ENCODE data around the gene EIF3D. TPM values are rescaled to one million over a fixed set of nuclear protein-coding genes. Genes with fewer than 3 reads are reported as not detected.

Gene EIF3D
- total and polyA plus RNA-seq, 2 donors from 2014 or later = 129 to 140 TPM

GRCh38 chr22:36546932-36547331 lies 18.0 kb upstream of the EIF3D start:
- TF ChIP-seq, protein P1, sequence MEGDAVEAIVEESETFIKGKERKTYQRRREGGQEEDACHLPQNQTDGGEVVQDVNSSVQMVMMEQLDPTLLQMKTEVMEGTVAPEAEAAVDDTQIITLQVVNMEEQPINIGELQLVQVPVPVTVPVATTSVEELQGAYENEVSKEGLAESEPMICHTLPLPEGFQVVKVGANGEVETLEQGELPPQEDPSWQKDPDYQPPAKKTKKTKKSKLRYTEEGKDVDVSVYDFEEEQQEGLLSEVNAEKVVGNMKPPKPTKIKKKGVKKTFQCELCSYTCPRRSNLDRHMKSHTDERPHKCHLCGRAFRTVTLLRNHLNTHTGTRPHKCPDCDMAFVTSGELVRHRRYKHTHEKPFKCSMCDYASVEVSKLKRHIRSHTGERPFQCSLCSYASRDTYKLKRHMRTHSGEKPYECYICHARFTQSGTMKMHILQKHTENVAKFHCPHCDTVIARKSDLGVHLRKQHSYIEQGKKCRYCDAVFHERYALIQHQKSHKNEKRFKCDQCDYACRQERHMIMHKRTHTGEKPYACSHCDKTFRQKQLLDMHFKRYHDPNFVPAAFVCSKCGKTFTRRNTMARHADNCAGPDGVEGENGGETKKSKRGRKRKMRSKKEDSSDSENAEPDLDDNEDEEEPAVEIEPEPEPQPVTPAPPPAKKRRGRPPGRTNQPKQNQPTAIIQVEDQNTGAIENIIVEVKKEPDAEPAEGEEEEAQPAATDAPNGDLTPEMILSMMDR (IDR thresholded peaks at IDR 0.05; ENCODE audit: borderline replicate concordance, extremely low read depth, insufficient read depth) = no peak
- FAIRE-seq (no peak), DNase-seq (no peak)
- H3K9me3 ChIP-seq (ENCODE audit: control insufficient read depth in 2 of 3, insufficient read depth in 1 of 3, low read length in 3 of 3) = no peaks in the 10 kb centered on the region
- no peaks in the 10 kb centered on the region for H3K36me3 ChIP-seq (ENCODE audit: control insufficient read depth in 2 of 3, insufficient read depth in 3 of 3, low read length in 3 of 3)
- H3K27ac ChIP-seq (ENCODE audit: low read depth in 2 of 2, low read length in 2 of 2) = no peak overlapping the region
- no peaks in the 10 kb centered on the region for H3K4me1 ChIP-seq (ENCODE audit: control insufficient read depth in 2 of 3, insufficient read depth in 2 of 3, low read depth in 1 of 3, low read length in 3 of 3)
- intact Hi-C loops (cut with DNase I) = no loop called here
- H3K9ac ChIP-seq (ENCODE audit: low read length in 3 of 3) = no peak overlapping the region
- no peak overlapping the region for H3K4me3 ChIP-seq (ENCODE audit: low read length in 3 of 3)
- peaks cover 4% of the 10 kb centered on the region for H3K27me3 ChIP-seq (ENCODE audit: control insufficient read depth, insufficient read depth, low read length)

DNA sequence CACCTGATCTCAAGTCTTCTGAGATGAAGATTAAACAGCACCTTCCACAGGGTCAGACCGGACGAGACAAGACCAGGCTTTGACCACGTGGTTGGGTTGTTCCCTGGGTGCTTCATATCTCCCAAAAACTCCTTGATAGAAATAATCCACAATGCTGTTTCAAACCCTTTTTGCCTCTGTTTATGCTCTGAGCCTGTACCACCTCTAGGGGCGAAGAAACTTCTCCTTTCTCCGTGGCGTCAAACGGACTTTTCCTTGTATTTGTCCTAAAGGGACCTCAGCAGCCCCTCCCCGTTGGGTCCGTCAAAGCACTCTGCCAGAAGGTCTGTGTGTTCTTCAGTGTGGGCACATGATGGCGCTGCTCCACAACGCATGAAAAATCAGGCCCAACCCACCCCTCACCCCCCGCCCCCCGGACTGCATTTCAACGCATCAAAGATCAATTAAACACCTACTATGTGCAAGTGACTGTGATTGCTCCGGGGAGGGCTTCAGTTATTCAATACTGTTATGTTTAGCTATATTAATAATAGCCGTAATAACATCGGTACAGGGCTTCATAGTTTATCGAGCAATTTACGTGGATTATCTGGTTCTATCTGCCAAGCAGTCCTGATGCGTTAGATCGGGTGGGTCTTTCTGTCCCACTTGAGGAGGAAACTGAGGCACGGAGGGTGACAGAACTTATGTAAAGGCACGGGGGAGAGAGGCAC lies 17.3 kb upstream of the EIF3D start:
- DNase-seq = peak in 3 of 5 donors; percentile 48 to 66 (median 53)
- FAIRE-seq = no peak
- intact Hi-C loops (cut with DNase I) = no loop called here

DNA sequence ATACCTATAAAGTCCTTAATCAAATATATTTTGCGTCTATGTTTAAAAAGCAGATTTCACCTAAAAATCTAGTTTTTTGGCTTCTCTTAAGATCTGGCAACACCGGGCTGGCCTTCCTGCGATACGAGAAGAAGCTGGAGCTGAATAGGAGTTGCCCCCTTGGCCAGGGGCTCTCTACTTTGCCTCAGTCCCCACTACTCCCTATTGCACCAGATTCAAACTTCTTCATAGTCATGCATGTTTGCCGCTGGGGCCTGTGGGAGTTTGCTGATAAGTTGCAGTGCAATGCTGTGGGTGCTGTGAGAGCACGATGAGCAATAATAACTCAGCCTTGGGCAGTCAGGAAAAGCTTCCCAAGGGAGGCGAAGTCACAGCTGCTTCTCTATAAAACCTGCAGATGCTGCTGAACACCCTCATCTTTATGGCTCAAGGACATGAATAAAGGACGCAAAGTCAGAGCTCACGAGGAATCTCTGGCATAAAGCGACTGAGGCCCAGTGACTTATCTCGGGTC lies 15.2 kb upstream of the EIF3D start:
- intact Hi-C loops (cut with DNase I) = no loop called here
- TF ChIP-seq, protein P1 (IDR thresholded peaks at IDR 0.05; ENCODE audit: borderline replicate concordance, extremely low read depth, insufficient read depth) = no peak

More for the DNA sequence above, 17.3 kb upstream of the EIF3D start:
- Histone ChIP-seq H3K27ac (ENCODE audit: low read depth in 2 of 2, low read length in 2 of 2) (no peak overlapping the region), H3K9me3 (ENCODE audit: control insufficient read depth in 2 of 3, insufficient read depth in 1 of 3, low read length in 3 of 3) (no peaks in the 10 kb centered on the region), H3K4me3 (ENCODE audit: low read length in 3 of 3) (no peak overlapping the region), H3K4me1 (ENCODE audit: control insufficient read depth in 2 of 3, insufficient read depth in 2 of 3, low read depth in 1 of 3, low read length in 3 of 3) (no peaks in the 10 kb centered on the region), H3K27me3 (ENCODE audit: control insufficient read depth, insufficient read depth, low read length) (peaks cover 2% of the 10 kb centered on the region), H3K9ac (ENCODE audit: low read length in 3 of 3) (no peak overlapping the region), H3K36me3 (ENCODE audit: control insufficient read depth in 2 of 3, insufficient read depth in 3 of 3, low read length in 3 of 3) (no peaks in the 10 kb centered on the region)
- TF ChIP-seq, protein P1 (IDR thresholded peaks at IDR 0.05; ENCODE audit: borderline replicate concordance, extremely low read depth, insufficient read depth) = peak; percentile 22

More for the DNA sequence above, 15.2 kb upstream of the EIF3D start:
- no peak overlapping the region for H3K4me3 ChIP-seq (ENCODE audit: low read length in 3 of 3)
- no peaks in the 10 kb centered on the region for H3K4me1 ChIP-seq (ENCODE audit: control insufficient read depth in 2 of 3, insufficient read depth in 2 of 3, low read depth in 1 of 3, low read length in 3 of 3)
- DNase-seq (no peak), FAIRE-seq (no peak)
- no peak overlapping the region for H3K9ac ChIP-seq (ENCODE audit: low read length in 3 of 3)
- no peaks in the 10 kb centered on the region for H3K9me3 ChIP-seq (ENCODE audit: control insufficient read depth in 2 of 3, insufficient read depth in 1 of 3, low read length in 3 of 3)
- no peak overlapping the region for H3K27ac ChIP-seq (ENCODE audit: low read depth in 2 of 2, low read length in 2 of 2)
- no peaks in the 10 kb centered on the region for H3K27me3 ChIP-seq (ENCODE audit: control insufficient read depth, insufficient read depth, low read length)
- H3K36me3 ChIP-seq (ENCODE audit: control insufficient read depth in 2 of 3, insufficient read depth in 3 of 3, low read length in 3 of 3) = no peaks in the 10 kb centered on the region
